Measurements from ENCODE around the gene EXOC6.

DNA sequence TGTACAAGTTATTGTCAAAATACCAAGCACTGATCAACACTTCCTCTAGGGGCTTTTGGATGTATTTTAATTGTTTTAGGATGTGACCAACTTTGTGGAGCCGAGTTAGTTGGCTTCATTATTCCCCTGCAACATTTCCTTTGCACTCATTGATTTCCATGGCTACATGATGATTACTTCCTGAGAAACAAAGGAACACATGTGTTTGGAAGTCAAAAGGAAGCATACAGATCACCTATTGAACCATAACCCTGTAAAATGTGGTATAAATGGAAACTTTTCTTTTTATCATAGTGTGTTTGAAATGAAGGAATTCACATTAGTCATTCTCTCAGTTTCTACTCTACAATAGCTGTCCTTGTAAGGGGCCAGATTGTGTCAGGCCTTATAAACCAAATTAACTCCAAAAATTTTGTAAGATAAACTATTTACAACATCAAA, 32.2 kb upstream of the EXOC6 start:
- TF ChIP-seq CTCF (IDR thresholded peaks at IDR 0.05; ENCODE audit: insufficient read depth, low read length), result no peak
- TF ChIP-seq REST (IDR thresholded peaks at IDR 0.05; ENCODE audit: insufficient replicate concordance, low read depth), result no peak
- TF ChIP-seq POLR2AphosphoS5 (IDR thresholded peaks at IDR 0.05; ENCODE audit: low read depth), result no peak
- TF ChIP-seq GABPA (IDR thresholded peaks at IDR 0.05; ENCODE audit: low read depth), result no peak
- TF ChIP-seq SPI1 (IDR thresholded peaks at IDR 0.05; ENCODE audit: borderline replicate concordance, low read depth), result no peak

All from HL-60 (cell line).